Gastrocnemius medialis (tissue), 4 donors: ENCODE data around the gene SHH.

Experiments used
- POLR2A ChIP-seq, 2 donors: fragments of 450-650 bp; IDR thresholded peaks; one replicate each; pipeline ENCODE4 v1.6.1; 2017; ENCODE audit warnings: antibody characterized with exemption in 2 of 2, mild to moderate bottlenecking in 2 of 2, moderate library complexity in 2 of 2
- TF ChIP-seq, protein P1 (sequence below), 5 experiments: fragments of 450-650 bp in 3 of 5; fragments of 200-600 bp in 2 of 5; sonication (generic) in 2 of 5; IDR thresholded peaks in 4 of 5; conservative IDR thresholded peaks in 1 of 5; 1 replicate in 4 of 5; 2 replicates in 1 of 5; pipeline ENCODE4 v1.5.1; 2016 to 2019; ENCODE audit warnings: antibody characterized with exemption in 5 of 5, mild to moderate bottlenecking in 3 of 5, moderate library complexity in 3 of 5

DNA sequence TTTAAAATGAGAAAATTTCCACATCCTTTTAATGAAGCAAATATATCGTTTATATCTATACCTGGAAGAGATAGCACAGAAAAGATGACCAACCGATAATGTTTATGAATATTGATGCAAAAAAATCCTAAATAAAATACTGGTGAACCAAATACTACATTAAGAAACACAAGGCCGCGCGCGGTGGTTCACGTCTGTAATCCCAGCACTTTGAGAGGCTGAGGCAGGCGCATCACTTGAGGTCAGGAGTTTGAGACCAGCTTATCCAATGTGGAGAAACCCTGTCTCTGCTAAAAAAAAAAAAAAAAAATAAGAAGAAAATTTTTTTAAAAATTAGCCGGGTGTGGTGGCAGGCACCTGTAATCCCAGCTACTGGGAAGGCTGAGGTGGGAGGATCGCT is 25.8 kb downstream of the SHH start:
- TF ChIP-seq, protein P1, sequence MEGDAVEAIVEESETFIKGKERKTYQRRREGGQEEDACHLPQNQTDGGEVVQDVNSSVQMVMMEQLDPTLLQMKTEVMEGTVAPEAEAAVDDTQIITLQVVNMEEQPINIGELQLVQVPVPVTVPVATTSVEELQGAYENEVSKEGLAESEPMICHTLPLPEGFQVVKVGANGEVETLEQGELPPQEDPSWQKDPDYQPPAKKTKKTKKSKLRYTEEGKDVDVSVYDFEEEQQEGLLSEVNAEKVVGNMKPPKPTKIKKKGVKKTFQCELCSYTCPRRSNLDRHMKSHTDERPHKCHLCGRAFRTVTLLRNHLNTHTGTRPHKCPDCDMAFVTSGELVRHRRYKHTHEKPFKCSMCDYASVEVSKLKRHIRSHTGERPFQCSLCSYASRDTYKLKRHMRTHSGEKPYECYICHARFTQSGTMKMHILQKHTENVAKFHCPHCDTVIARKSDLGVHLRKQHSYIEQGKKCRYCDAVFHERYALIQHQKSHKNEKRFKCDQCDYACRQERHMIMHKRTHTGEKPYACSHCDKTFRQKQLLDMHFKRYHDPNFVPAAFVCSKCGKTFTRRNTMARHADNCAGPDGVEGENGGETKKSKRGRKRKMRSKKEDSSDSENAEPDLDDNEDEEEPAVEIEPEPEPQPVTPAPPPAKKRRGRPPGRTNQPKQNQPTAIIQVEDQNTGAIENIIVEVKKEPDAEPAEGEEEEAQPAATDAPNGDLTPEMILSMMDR (IDR thresholded peaks at IDR 0.05 in 4 of 5, conservative IDR thresholded peaks at IDR 0.05 in 1 of 5) = no peak
- TF ChIP-seq POLR2A (IDR thresholded peaks at IDR 0.05) = no peak
